SK-N-MC (cell line): ENCODE data around the gene SHLD1.
"Not testable (repeated sequence)": the region's sequence is repeated elsewhere in the genome, so short reads cannot be mapped to it uniquely, and the experiment has no call there.

Source experiments
- DNase-seq: peaks from one replicate; pipeline ENCODE4 v3.0.0-alpha.2; 2011; ENCODE audit warnings: low read depth, low spot score
- H3K27ac ChIP-seq: fragments of 200-600 bp; sonication (generic); 2 replicates; pipeline ENCODE4 v1.5.1; 2016; ENCODE audit warnings: mixed run types
- H3K36me3 ChIP-seq: fragments of 200-600 bp; sonication (generic); 2 replicates; pipeline ENCODE4 v1.6.1; 2017; ENCODE audit warnings: antibody characterized with exemption, low read length, mixed read lengths; ENCODE audit not compliant: insufficient read depth
- H3K4me3 ChIP-seq: fragments of 200-600 bp; sonication (generic); 2 replicates; pipeline ENCODE4 v1.5.1; 2016
- H3K9ac ChIP-seq: fragments of 200-600 bp; sonication (generic); 2 replicates; pipeline ENCODE4 v1.8.0; 2017; ENCODE audit warnings: mixed run types, mixed read lengths; ENCODE audit not compliant: insufficient read length
- H3K9me3 ChIP-seq: fragments of 200-600 bp; sonication (generic); 2 replicates; pipeline ENCODE4 v1.6.1; 2017; ENCODE audit warnings: low read depth, mild to moderate bottlenecking, antibody characterized with exemption, low read length, moderate library complexity, mixed read lengths
- EZH2 ChIP-seq: fragments of 200-600 bp; sonication (generic); IDR thresholded peaks from one replicate; pipeline ENCODE4 v1.6.1; 2017; ENCODE audit warnings: antibody characterized with exemption
- FOXP2 ChIP-seq: optimal IDR thresholded peaks from 2 replicates; pipeline ENCODE3; 2011; ENCODE audit warnings: mild to moderate bottlenecking, moderate library complexity; ENCODE audit not compliant: insufficient read depth; ENCODE audit errors: extremely low read length, control extremely low read depth
- POLR2AphosphoS5 ChIP-seq: IDR thresholded peaks from 2 replicates; pipeline ENCODE4 v1.6.1; 2012; ENCODE audit warnings: mild to moderate bottlenecking, low read depth, low read length, borderline replicate concordance

SHLD1 gene

GRCh38 chr20:5796331-5797040 is 46.3 kb downstream of the SHLD1 start:
- H3K9ac ChIP-seq, result no peak overlapping the region
- H3K27ac ChIP-seq, result no peak overlapping the region
- DNase-seq, result no peak
- H3K4me3 ChIP-seq, result no peak overlapping the region
- TF ChIP-seq FOXP2, result no peak
- no peak for TF ChIP-seq EZH2
- TF ChIP-seq POLR2AphosphoS5, result no peak
- no peaks in the 10 kb centered on the region for H3K9me3 ChIP-seq
- H3K36me3 ChIP-seq, result no peaks in the 10 kb centered on the region

GRCh38 chr20:5797165-5797564 is 47.0 kb downstream of the SHLD1 start:
- Histone ChIP-seq H3K27ac (no peak overlapping the region), H3K36me3 (no peaks in the 10 kb centered on the region), H3K9me3 (no peaks in the 10 kb centered on the region), H3K9ac (no peak overlapping the region), H3K4me3 (no peak overlapping the region)
- no peak for TF ChIP-seq FOXP2
- no peak for TF ChIP-seq EZH2
- no peak for TF ChIP-seq POLR2AphosphoS5
- no peak for DNase-seq

GRCh38 chr20:5797843-5798462 is 47.8 kb downstream of the SHLD1 start:
- Histone ChIP-seq H3K4me3 (no peak overlapping the region), H3K9ac (no peak overlapping the region), H3K9me3 (no peaks in the 10 kb centered on the region), H3K36me3 (no peaks in the 10 kb centered on the region), H3K27ac (no peak overlapping the region)
- TF ChIP-seq FOXP2 (no peak), POLR2AphosphoS5 (no peak), EZH2 (no peak)
- DNase-seq, result no peak

GRCh38 chr20:5803754-5804303 is 53.6 kb downstream of the SHLD1 start:
- not testable (repeated sequence) for H3K9ac ChIP-seq, H3K36me3 ChIP-seq, H3K9me3 ChIP-seq, DNase-seq, H3K27ac ChIP-seq, H3K4me3 ChIP-seq

GRCh38 chr20:5806457-5807263 is 56.5 kb downstream of the SHLD1 start:
- TF ChIP-seq POLR2AphosphoS5, result no peak
- TF ChIP-seq EZH2, result no peak
- no peak for TF ChIP-seq FOXP2
- H3K4me3 ChIP-seq, result no peak overlapping the region
- no peak for DNase-seq
- no peaks in the 10 kb centered on the region for H3K9me3 ChIP-seq
- H3K9ac ChIP-seq, result no peak overlapping the region
- H3K27ac ChIP-seq, result no peak overlapping the region
- H3K36me3 ChIP-seq, result no peaks in the 10 kb centered on the region

GRCh38 chr20:5807431-5807830 is 57.2 kb downstream of the SHLD1 start:
- H3K36me3 ChIP-seq, result no peaks in the 10 kb centered on the region
- no peak for TF ChIP-seq EZH2
- TF ChIP-seq FOXP2, result no peak
- no peak for TF ChIP-seq POLR2AphosphoS5
- H3K27ac ChIP-seq, result no peak overlapping the region
- H3K9ac ChIP-seq, result no peak overlapping the region
- H3K9me3 ChIP-seq, result no peaks in the 10 kb centered on the region
- no peak overlapping the region for H3K4me3 ChIP-seq
- no peak for DNase-seq

- H3K27ac ChIP-seq, result no peak overlapping the region
- no peak for DNase-seq
These were observed 58.7 kb downstream of the SHLD1 start for GRCh38 chr20:5808901-5809300.

GRCh38 chr20:5809495-5809894 is 59.3 kb downstream of the SHLD1 start:
- H3K9me3 ChIP-seq, result no peaks in the 10 kb centered on the region
- H3K9ac ChIP-seq, result no peak overlapping the region
- TF ChIP-seq POLR2AphosphoS5, result no peak
- no peak for TF ChIP-seq FOXP2
- no peak for TF ChIP-seq EZH2
- no peaks in the 10 kb centered on the region for H3K36me3 ChIP-seq
- no peak overlapping the region for H3K4me3 ChIP-seq
- H3K27ac ChIP-seq, result no peak overlapping the region
- DNase-seq, result no peak

More at GRCh38 chr20:5808901-5809300, 58.7 kb downstream of the SHLD1 start:
- no peaks in the 10 kb centered on the region for H3K36me3 ChIP-seq
- no peak for TF ChIP-seq EZH2
- no peak for TF ChIP-seq POLR2AphosphoS5
- TF ChIP-seq FOXP2, result no peak
- no peak overlapping the region for H3K4me3 ChIP-seq
- H3K9me3 ChIP-seq, result no peaks in the 10 kb centered on the region
- no peak overlapping the region for H3K9ac ChIP-seq
